ENCODE results near the gene CKS1B.
A peak's percentile ranks its signal among the peaks of the same experiment; 100 is the strongest.

Gene CKS1B

GRCh38 chr1:154945962-154946850 is 28.3 kb upstream of the CKS1B start:
- DNase-seq (ENCODE audit: low spot score) (no peak), FAIRE-seq (no peak)

GRCh38 chr1:154948079-154948478 is 26.4 kb upstream of the CKS1B start:
- FAIRE-seq = no peak

GRCh38 chr1:154951901-154952657 is 22.4 kb upstream of the CKS1B start:
- DNase-seq (ENCODE audit: low spot score) (no peak), FAIRE-seq (no peak)

More at GRCh38 chr1:154948079-154948478, 26.4 kb upstream of the CKS1B start:
- no peak for DNase-seq (ENCODE audit: low spot score)

DNA sequence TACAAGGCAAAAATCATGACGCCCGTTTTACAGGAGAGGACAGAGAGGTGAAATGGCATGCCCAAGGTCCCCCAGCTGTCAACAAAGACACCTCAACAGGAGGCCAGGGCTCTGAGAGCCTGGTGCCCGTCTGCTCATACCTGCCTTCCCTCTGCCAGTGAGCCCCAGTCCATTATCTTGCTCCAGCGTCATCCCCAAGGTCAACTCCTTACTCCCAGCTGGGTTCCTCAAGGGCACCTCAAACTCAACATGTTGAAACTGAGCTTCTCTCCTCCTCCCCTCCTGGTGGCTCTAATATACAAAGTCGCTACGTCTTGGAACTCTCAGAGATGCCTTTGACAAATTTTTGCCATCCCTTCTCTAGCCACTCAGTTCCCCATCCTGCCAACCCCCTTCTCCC is 21.8 kb upstream of the CKS1B start:
- FAIRE-seq (no peak), DNase-seq (ENCODE audit: low spot score) (no peak)

GRCh38 chr1:154953611-154954038 is 20.9 kb upstream of the CKS1B start:
- no peak for DNase-seq (ENCODE audit: low spot score)

DNA sequence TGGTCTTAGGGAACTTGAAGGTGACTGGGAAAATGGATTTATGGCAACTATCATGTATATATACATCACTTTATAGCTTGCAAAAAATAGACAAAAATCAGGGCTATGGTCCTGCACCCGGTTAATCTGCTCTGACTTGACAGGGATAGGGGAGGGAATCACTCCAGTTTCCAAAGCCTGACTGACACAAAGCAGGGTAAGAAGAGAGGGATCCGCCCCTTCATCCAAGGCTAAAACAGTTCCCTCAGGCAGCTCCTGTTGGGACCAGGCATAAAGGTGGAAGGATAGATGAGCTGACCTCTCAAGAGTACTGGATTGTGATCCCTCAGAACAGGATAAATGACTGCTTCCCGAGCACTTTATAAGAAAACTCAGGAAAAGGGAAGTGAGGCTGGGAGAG is 19.9 kb upstream of the CKS1B start:
- no peak for DNase-seq (ENCODE audit: low spot score)
- FAIRE-seq = no peak

More at GRCh38 chr1:154953611-154954038, 20.9 kb upstream of the CKS1B start:
- FAIRE-seq = no peak

DNA sequence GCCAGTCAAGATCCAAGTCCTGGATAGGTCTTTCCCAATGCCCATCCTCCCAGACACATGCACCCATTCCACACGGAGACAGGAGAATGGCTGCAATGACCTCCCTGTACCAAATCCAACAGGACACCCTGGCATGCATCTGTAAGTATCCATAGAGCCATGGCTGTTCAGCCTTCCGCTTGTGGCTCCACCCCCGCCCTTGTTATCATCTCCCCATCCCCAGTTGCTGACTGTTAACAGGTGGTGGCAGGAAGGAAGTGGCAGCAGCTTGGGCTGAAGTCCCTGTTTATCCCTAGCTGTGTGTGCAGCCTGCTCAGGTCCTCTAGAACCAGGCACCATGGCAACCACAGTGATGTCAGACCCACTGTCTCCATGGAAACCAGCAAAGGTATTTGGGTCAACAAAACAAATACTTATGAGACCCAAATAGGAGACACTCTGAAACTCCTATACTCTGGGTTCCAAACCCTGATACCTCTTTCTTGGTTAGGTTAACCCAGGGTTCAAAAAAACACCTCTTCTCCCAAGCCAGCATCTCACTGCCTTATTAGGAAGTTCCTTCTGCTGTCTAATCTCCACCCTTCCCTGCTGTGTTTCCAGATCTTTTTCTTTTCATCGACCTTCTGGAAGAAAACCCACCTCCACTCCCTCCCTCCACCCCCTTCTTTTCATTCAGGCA is 19.3 kb upstream of the CKS1B start:
- FAIRE-seq (no peak), DNase-seq (ENCODE audit: low spot score) (peak; percentile 51)

DNA sequence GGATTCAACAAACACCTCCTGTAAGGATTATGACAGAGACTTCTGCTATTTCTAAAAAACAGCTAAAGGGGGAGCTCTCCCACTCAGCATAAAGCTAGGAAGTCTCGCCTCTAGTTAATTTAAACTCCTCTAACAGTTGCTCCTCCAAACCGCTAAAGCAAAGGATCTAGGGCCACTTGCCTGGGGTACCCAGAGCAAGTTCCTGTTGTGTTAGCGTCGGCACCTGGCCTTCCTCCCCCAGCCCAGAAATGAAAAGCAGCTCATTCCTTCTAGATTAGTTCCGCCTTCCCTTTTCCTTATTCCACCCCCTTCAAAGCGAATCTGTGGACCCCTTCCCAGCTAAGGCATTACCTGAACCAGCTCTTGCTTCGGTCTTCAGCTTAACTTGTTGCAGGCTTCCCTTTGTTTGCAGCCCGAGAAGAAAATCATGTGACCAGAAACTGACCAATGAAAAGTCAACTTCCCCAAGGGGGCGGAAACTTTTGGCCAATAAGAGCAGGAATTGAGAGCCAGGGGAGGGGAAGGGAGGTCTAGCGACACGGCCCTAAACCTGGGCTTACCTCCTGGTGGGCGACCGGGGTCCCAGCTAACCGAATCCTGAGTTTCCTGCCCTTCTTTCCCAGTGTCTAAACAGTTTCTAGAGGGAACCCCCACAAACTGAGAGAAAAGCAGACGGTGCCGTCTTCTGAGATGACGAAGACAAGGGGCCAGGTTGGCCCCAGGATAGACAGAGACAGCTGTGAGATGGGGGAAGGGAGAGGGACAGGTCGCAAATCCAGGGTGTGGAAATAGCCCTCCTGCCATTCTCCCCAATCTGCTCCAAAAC is 18.6 kb upstream of the CKS1B start, which contains the start of gene PBXIP1:
TSS of gene PBXIP1 (minus strand) at position 382 of the 826 bp plus-strand sequence. CDS start 2,378 bp downstream, outside the sequence.
- FAIRE-seq (no peak), DNase-seq (ENCODE audit: low spot score) (peak; percentile 91)

DNA sequence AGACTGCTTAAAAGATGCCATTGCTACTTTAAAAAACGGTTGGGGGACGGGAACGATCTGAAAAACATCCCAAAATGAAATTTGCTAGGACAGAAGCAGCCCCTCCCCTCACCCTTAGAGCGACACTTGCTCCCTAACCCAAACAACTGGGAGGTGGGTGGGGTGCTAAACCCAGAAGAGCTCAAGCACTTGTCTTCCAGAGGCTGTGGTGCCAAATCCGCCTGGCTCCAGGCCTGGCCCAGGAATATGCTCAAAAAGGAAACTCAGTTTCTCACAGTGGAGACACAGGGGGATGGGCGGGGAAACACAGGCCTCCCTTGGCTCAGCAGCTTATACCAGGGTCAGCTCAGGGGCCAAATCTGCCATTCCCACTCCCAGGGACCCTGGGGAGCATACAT is 17.9 kb upstream of the CKS1B start:
- FAIRE-seq (no peak), DNase-seq (ENCODE audit: low spot score) (no peak)

GRCh38 chr1:154957091-154957657 is 17.3 kb upstream of the CKS1B start:
- FAIRE-seq = no peak
- DNase-seq (ENCODE audit: low spot score) = no peak

DNA sequence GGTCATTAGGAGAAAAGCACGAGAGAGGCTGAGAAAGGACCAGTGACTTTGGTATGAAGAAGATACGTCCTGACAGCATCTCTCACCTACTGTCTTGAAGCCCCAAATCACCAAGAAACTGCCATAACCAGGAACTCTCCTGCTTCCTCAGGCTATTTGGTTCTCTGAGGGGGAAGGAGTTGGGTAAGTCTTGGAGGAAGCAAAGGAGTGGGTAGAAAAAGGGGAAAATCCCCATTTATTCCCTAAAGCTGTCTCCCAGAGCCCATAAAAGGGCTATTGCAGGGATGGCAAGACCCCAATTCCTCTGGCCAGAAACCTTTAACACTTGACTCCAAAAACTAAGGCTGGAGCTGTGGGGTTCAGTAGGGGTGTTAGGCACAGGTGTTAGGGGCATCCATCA is 16.4 kb upstream of the CKS1B start:
- DNase-seq (ENCODE audit: low spot score) (no peak), FAIRE-seq (no peak)

DNA sequence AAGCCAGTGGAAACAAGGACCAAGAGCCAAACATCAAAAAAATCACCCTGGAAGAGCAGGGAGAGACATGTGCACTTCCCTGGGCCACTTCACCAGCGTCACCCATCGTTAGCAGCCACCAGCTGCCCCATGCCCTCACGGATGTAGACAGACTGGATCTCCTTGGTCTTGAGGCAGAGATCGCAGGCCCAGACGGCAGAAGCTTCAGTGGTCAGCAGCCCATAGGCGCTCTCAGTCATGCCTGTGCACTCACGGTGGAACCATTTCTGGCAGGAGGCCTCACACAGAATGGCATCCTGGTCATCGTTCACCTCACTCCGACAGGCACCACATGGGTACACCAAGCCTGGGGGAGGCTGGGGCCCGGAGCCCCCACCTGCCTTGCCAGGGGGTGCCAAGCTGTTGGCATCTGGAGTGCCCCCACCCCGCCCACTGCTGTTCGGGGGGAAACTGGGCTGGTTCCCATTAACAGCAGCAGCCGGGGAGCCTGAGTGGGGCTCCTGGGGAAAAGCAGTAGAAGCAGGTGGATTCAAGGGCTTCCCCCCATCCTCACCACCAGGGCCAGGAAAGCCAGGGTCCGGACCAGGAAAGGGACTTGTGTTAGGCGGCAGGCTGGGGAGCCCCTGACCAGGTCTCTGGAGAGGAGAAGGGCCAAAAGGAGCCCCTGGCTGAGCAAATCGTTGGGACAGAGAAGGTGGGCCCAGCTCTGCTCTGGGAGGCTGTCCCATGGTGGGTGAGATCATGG is 15.6 kb upstream of the CKS1B start:
- DNase-seq (ENCODE audit: low spot score) = no peak
- no peak for FAIRE-seq

GRCh38 chr1:154959426-154959780 is 15.1 kb upstream of the CKS1B start:
- FAIRE-seq (no peak), DNase-seq (ENCODE audit: low spot score) (no peak)

- DNase-seq (ENCODE audit: low spot score) (no peak), FAIRE-seq (no peak)
These were observed 13.9 kb upstream of the CKS1B start for GRCh38 chr1:154960446-154961136.

GRCh38 chr1:154961207-154962155 is 13.0 kb upstream of the CKS1B start, which contains the start of gene PYGO2:
PYGO2 (minus strand) TSS chr1:154961782; CDS start chr1:154961576, 206 bp downstream.
- DNase-seq (ENCODE audit: low spot score) = peak; percentile 85
- no peak for FAIRE-seq

DNA sequence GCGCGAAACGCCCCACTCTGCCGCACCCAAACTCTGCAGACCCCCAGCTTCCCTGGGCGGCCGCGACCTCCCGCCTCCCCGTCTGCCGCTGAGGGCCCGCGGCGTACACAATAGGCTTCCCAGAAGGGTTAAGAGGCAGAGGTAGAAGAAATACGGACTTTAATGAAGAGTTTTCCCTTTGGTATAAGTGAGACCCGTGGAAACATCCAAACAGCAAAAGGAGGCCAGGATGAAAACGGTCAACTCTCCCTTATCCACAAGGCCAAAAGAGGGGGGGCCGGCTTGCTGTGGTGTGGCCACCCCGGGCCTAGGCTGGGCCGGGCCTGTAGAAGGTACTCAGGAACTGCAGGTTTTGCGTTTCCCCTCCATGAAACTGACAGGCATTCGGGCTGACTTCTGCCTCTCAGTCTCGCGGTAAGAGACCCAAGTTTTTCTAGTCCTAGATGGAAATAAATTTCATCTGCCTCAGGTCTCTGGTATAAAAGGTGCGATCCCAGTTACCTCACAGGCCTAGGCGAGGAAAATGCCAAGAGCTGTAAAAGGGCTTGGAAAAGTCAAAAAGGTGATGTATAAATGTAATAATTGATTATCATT is 12.2 kb upstream of the CKS1B start:
- DNase-seq (ENCODE audit: low spot score) = no peak
- FAIRE-seq = no peak

DNA sequence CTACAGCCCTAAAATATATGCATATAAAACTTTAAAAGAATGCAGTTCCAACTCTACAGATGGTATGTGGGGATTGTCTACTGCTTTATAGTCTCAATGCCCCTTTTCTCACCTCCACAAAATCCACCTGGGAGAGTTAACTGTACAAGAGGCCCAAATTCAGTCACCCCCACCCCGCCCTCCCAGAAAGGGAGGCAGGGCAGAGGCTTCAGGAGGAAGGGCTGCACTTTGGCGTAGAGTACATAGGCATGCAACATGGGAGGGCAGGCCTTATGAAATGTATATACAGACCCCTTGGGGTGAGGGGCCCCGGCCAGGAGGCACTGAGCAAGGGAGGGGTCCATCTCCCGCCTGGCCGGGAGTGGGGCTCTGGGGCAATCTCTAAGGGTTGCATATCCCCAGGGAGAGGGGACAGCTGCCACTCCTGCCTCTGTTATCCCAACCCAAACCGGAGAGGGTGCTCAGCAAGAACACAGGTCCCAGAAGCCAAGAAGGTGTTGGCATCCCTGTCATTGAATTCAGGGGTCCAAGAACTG is 11.6 kb upstream of the CKS1B start:
- DNase-seq (ENCODE audit: low spot score) (no peak), FAIRE-seq (no peak)
